H9 (cell line): Measurements from ENCODE around the gene SHISA7. TPM values are rescaled to one million over a fixed set of nuclear protein-coding genes. Genes with fewer than 3 reads are reported as not detected.
A peak's percentile ranks its signal among the peaks of the same experiment; 100 is the strongest.

Source experiments
- DNase-seq: peaks from one replicate; pipeline ENCODE4 v3.0.0-alpha.2; 2017
- H2AFZ ChIP-seq: one replicate; pipeline ENCODE4 v1.6.1; 2013; ENCODE audit warnings: mild to moderate bottlenecking, low read length, control low read depth, moderate library complexity
- H2AK5ac ChIP-seq: 2 replicates; pipeline ENCODE4 v1.6.1; 2013; ENCODE audit warnings: low read length, control low read depth, mixed read lengths; ENCODE audit not compliant: insufficient read length
- H2BK120ac ChIP-seq: one replicate; pipeline ENCODE4 v1.6.1; 2013; ENCODE audit warnings: low read depth, mild to moderate bottlenecking, low read length, control low read depth, inconsistent platforms; ENCODE audit not compliant: poor library complexity, severe bottlenecking
- H2BK12ac ChIP-seq: 2 replicates; pipeline ENCODE4 v1.6.1; 2013; ENCODE audit warnings: low read length, control low read depth, mixed read lengths, low read depth; ENCODE audit not compliant: insufficient read length
- H2BK15ac ChIP-seq: 2 replicates; pipeline ENCODE4 v1.6.1; 2013; ENCODE audit warnings: low read depth, low read length, control low read depth
- H2BK20ac ChIP-seq: one replicate; pipeline ENCODE4 v1.6.1; 2013; ENCODE audit warnings: low read depth, mild to moderate bottlenecking, low read length, control low read depth, inconsistent platforms; ENCODE audit not compliant: poor library complexity, severe bottlenecking
- H2BK5ac ChIP-seq: 2 replicates; pipeline ENCODE4 v1.6.1; 2013; ENCODE audit warnings: low read length, control low read depth, mixed read lengths; ENCODE audit not compliant: insufficient read length
- H3K14ac ChIP-seq: 2 replicates; pipeline ENCODE4 v1.6.1; 2013; ENCODE audit warnings: low read length, control low read depth; ENCODE audit not compliant: insufficient read depth
- H3K18ac ChIP-seq: 2 replicates; pipeline ENCODE4 v1.6.1; 2013; ENCODE audit warnings: low read depth, mild to moderate bottlenecking, mixed read lengths, low read length, control low read depth; ENCODE audit not compliant: insufficient read length
- H3K23ac ChIP-seq: 2 replicates; pipeline ENCODE4 v1.6.1; 2013; ENCODE audit warnings: low read length, control low read depth, mixed read lengths, low read depth; ENCODE audit not compliant: insufficient read length
- H3K23me2 ChIP-seq: 2 replicates; pipeline ENCODE4 v1.6.1; 2013; ENCODE audit warnings: low read depth, mild to moderate bottlenecking, mixed read lengths, low read length, control low read depth; ENCODE audit not compliant: insufficient read length, poor library complexity, severe bottlenecking
- H3K27ac ChIP-seq: 2 replicates; pipeline ENCODE4 v1.5.1; 2013; ENCODE audit warnings: low read length, control low read depth, mixed read lengths, low read depth; ENCODE audit not compliant: insufficient read length
- H3K27me3 ChIP-seq: 2 replicates; pipeline ENCODE4 v1.6.1; 2013; ENCODE audit warnings: low read length, control low read depth, inconsistent platforms; ENCODE audit not compliant: insufficient read depth
- H3K4ac ChIP-seq: 2 replicates; pipeline ENCODE4 v1.6.1; 2013; ENCODE audit warnings: low read depth, mild to moderate bottlenecking, control low read depth, inconsistent platforms, low read length, moderate library complexity
- H3K4me1 ChIP-seq: 2 replicates; pipeline ENCODE4 v1.6.1; 2013; ENCODE audit warnings: low read length, control low read depth, inconsistent platforms; ENCODE audit not compliant: insufficient read depth
- H3K4me2 ChIP-seq: 2 replicates; pipeline ENCODE4 v1.6.1; 2013; ENCODE audit warnings: low read length, control low read depth, mixed read lengths; ENCODE audit not compliant: insufficient read length, insufficient read depth
- H3K56ac ChIP-seq: 2 replicates; pipeline ENCODE4 v1.6.1; 2013; ENCODE audit warnings: low read depth, mild to moderate bottlenecking, mixed read lengths, low read length, control low read depth; ENCODE audit not compliant: insufficient read length
- H3K79me1 ChIP-seq: 2 replicates; pipeline ENCODE4 v1.6.1; 2013; ENCODE audit warnings: low read depth, mild to moderate bottlenecking, moderate library complexity, low read length, control low read depth, inconsistent platforms; ENCODE audit not compliant: insufficient read depth, poor library complexity, severe bottlenecking
- H3K79me2 ChIP-seq: 2 replicates; pipeline ENCODE4 v1.6.1; 2013; ENCODE audit warnings: low read length, control low read depth, inconsistent platforms; ENCODE audit not compliant: insufficient read depth
- H3K9ac ChIP-seq: 2 replicates; pipeline ENCODE4 v1.6.1; 2013; ENCODE audit warnings: low read length, control low read depth, mixed read lengths; ENCODE audit not compliant: insufficient read length; ENCODE audit errors: extremely low read depth
- H3K9me3 ChIP-seq: one replicate; pipeline ENCODE4 v1.6.1; 2013; ENCODE audit warnings: low read depth, low read length, inconsistent platforms; ENCODE audit not compliant: control insufficient read depth
- H3T11ph ChIP-seq: one replicate; pipeline ENCODE4 v1.6.1; 2013; ENCODE audit warnings: mild to moderate bottlenecking, low read length, control low read depth, inconsistent platforms
- H4K20me1 ChIP-seq: one replicate; pipeline ENCODE4 v1.6.1; 2013; ENCODE audit not compliant: control insufficient read depth, insufficient read length, insufficient read depth
- H4K5ac ChIP-seq: 2 replicates; pipeline ENCODE4 v1.6.1; 2013; ENCODE audit warnings: low read depth, mild to moderate bottlenecking, mixed read lengths, low read length, control low read depth; ENCODE audit not compliant: insufficient read length
- H4K8ac ChIP-seq: replicated peaks from 2 replicates; pipeline ENCODE4 v1.6.1; 2013; ENCODE audit warnings: low read length, control low read depth, mixed read lengths, low read depth; ENCODE audit not compliant: insufficient read length
- H4K91ac ChIP-seq: 2 replicates; pipeline ENCODE4 v1.6.1; 2013; ENCODE audit warnings: low read depth, mild to moderate bottlenecking, moderate library complexity, mixed read lengths, low read length, control low read depth; ENCODE audit not compliant: insufficient read length
- H3K27ac Mint-ChIP-seq, 3 experiments: 2 replicates in 2 of 3; 3 replicates in 1 of 3; pipeline ENCODE4 v1.8.0; 2020 to 2021; ENCODE audit warnings: mixed read lengths in 3 of 3, mild to moderate bottlenecking in 1 of 3, moderate library complexity in 1 of 3
- H3K27me3 Mint-ChIP-seq: 2 replicates; pipeline ENCODE4 v1.8.0; 2021; ENCODE audit warnings: low read depth, mild to moderate bottlenecking, moderate library complexity, mixed read lengths
- H3K36me3 Mint-ChIP-seq, 3 experiments: 2 replicates in 2 of 3; 3 replicates in 1 of 3; pipeline ENCODE4 v1.8.0; 2020 to 2021; ENCODE audit warnings: low read depth in 3 of 3, mixed read lengths in 3 of 3; ENCODE audit not compliant: insufficient read depth in 1 of 3
- H3K4me1 Mint-ChIP-seq, 2 experiments: 2 replicates each; pipeline ENCODE4 v1.8.0; 2020; ENCODE audit warnings: mixed read lengths in 2 of 2
- H3K4me3 Mint-ChIP-seq, 2 experiments: 2 replicates in 1 of 2; 3 replicates in 1 of 2; pipeline ENCODE4 v1.8.0; 2020 to 2021; ENCODE audit warnings: mild to moderate bottlenecking in 2 of 2, mixed read lengths in 2 of 2, moderate library complexity in 1 of 2
- H3K9me3 Mint-ChIP-seq, 2 experiments: 2 replicates in 1 of 2; 3 replicates in 1 of 2; pipeline ENCODE4 v1.8.0; 2020; ENCODE audit warnings: mild to moderate bottlenecking in 2 of 2, mixed read lengths in 2 of 2, moderate library complexity in 1 of 2
- CTCF ChIP-seq: fragments of 200-600 bp; sonication (generic); conservative IDR thresholded peaks from 3 replicates; pipeline ENCODE4 v1.8.0; 2021; ENCODE audit warnings: antibody characterized with exemption, mild to moderate bottlenecking
- WGBS: extraction: QIAGEN DNeasy Blood & Tissue Kit; methylation state at CpG from one replicate; pipeline ENCODE4 v1.1.7; 2013; ENCODE audit warnings: missing lambda C conversion rate, low lambda C conversion rate, mixed read lengths; ENCODE audit not compliant: insufficient read length; ENCODE audit errors: extremely low coverage; 5-methylcytosine and 5-hydroxymethylcytosine counted together
- total RNA-seq: library from RNA; stranded (reverse); gene quantifications from 2 replicates; pipeline ENCODE4 v1.2.1, GENCODE V29; 2021

The SHISA7 gene
- total RNA-seq, 1 experiment from 2014 or later = 0.31 TPM

- Mint-ChIP-seq H3K27ac (0 out of 7 replicates have a peak overlapping the region, but pooled peaks of 1 of the 3 experiments have one; percentile 6), H3K36me3 (peaks cover 0 to 11% (median 2%) of the 10 kb centered on the region in 3 experiments; a peak in 4 of 7 replicates), H3K4me1 (peaks cover 31 to 43% of the 10 kb centered on the region in 2 experiments), H3K27me3 (peaks cover 62% of the 10 kb centered on the region), H3K9me3 (peaks cover 0 to 3% of the 10 kb centered on the region in 2 experiments; a peak in 1 of 5 replicates), H3K4me3 (no peak overlapping the region; a peak in 1 of 5 replicates)
- Histone ChIP-seq H3K4ac (no peak overlapping the region), H3K27me3 (peaks cover 2% of the 10 kb centered on the region; the same call in 1 of the 2 replicates), H2BK12ac (no peak overlapping the region), H3K4me1 (no peaks in the 10 kb centered on the region; the same call in 1 of the 2 replicates), H3K79me1 (no peaks in the 10 kb centered on the region), H3K56ac (no peak overlapping the region), H3K23me2 (peaks cover 14% of the 10 kb centered on the region), H3K9ac (no peak overlapping the region), H4K8ac (no peak overlapping the region), H4K20me1 (no peaks in the 10 kb centered on the region), H3K18ac (no peak overlapping the region), H2BK5ac (no peak overlapping the region), H2AK5ac (no peak overlapping the region), H2BK20ac (no peak overlapping the region), H4K5ac (no peak overlapping the region), H3K9me3 (no peaks in the 10 kb centered on the region), H2AFZ (no peak overlapping the region), H3K4me2 (no peak overlapping the region), H4K91ac (no peak overlapping the region), H2BK120ac (no peak overlapping the region), H3K27ac (no peak overlapping the region), H3K23ac (no peak overlapping the region), H3K79me2 (no peaks in the 10 kb centered on the region), H2BK15ac (no peak overlapping the region), H3K14ac (no peak overlapping the region), H3T11ph (no peak overlapping the region)
- DNase-seq = no peak
- no peak for TF ChIP-seq CTCF
- WGBS = no CpG with 5 or more reads among the region's 11 CpGs
These were observed 63.9 kb downstream of the SHISA7 start for GRCh38 chr19:55379174-55379573.

Other genes starting within 250 kb of the SHISA7 start
- 0.24 and 0.33 TPM in 2 replicates for gene PTPRH, start 233.8 kb downstream of the SHISA7 start, total RNA-seq
- gene TMEM86B, start 214.5 kb downstream of the SHISA7 start, total RNA-seq = 3.6 and 4.5 TPM in 2 replicates
- gene PPP6R1, start 184.3 kb downstream of the SHISA7 start, total RNA-seq = 76.2 and 79.7 TPM in 2 replicates
- gene HSPBP1, start 163.2 kb downstream of the SHISA7 start, total RNA-seq = 47.4 and 50.7 TPM in 2 replicates
- gene BRSK1, start 159.3 kb downstream of the SHISA7 start, total RNA-seq = 43.5 and 47.0 TPM in 2 replicates
- gene TMEM150B, start 118.0 kb downstream of the SHISA7 start, total RNA-seq = 0.63 TPM in 1 of 2 replicates, not detected in the other
- 53.7 and 54.5 TPM in 2 replicates for gene KMT5C, start 103.4 kb downstream of the SHISA7 start, total RNA-seq
- 4.0 and 5.0 TPM in 2 replicates for gene COX6B2, start 88.6 kb downstream of the SHISA7 start, total RNA-seq
- gene GARIN5B, start 80.0 kb downstream of the SHISA7 start, total RNA-seq = 0.13 and 0.15 TPM in 2 replicates
- 3.8 and 3.9 TPM in 2 replicates for gene IL11, start 72.8 kb downstream of the SHISA7 start, total RNA-seq
- 1.5 and 1.6 TPM in 2 replicates for gene TMEM190, start 66.5 kb downstream of the SHISA7 start, total RNA-seq
- gene TMEM238, start 59.0 kb downstream of the SHISA7 start, total RNA-seq = 3.8 and 4.8 TPM in 2 replicates
- 2,076 and 2,130 TPM in 2 replicates for gene RPL28, start 57.4 kb downstream of the SHISA7 start, total RNA-seq
- 391 and 393 TPM in 2 replicates for gene UBE2S, start 35.5 kb downstream of the SHISA7 start, total RNA-seq
- 68.2 and 72.2 TPM in 2 replicates for gene ISOC2, start 18.3 kb upstream of the SHISA7 start, total RNA-seq
- gene C19orf85, start 21.5 kb upstream of the SHISA7 start, total RNA-seq = 1.2 and 2.1 TPM in 2 replicates
- 16.5 and 16.6 TPM in 2 replicates for gene ZNF628, start 33.3 kb upstream of the SHISA7 start, total RNA-seq
- 48.7 and 51.2 TPM in 2 replicates for gene NAT14, start 41.9 kb upstream of the SHISA7 start, total RNA-seq
- 2.5 and 3.2 TPM in 2 replicates for gene SSC5D, start 45.1 kb upstream of the SHISA7 start, total RNA-seq
- 2.5 and 2.8 TPM in 2 replicates for gene SBK2, start 93.8 kb upstream of the SHISA7 start, total RNA-seq
- gene SBK3, start 102.2 kb upstream of the SHISA7 start, total RNA-seq = 0.48 and 0.70 TPM in 2 replicates
- 19.9 and 21.5 TPM in 2 replicates for gene ZNF579, start 137.5 kb upstream of the SHISA7 start, total RNA-seq
- 21.5 and 25.2 TPM in 2 replicates for gene FIZ1, start 156.2 kb upstream of the SHISA7 start, total RNA-seq
- gene ZNF524, start 157.0 kb upstream of the SHISA7 start, total RNA-seq = 2.9 and 3.0 TPM in 2 replicates
- gene ZNF865, start 162.3 kb upstream of the SHISA7 start, total RNA-seq = 13.8 and 14.3 TPM in 2 replicates
- gene ZNF784, start 181.3 kb upstream of the SHISA7 start, total RNA-seq = 9.9 and 10.7 TPM in 2 replicates
- 22.4 and 22.8 TPM in 2 replicates for gene ZNF580, start 197.7 kb upstream of the SHISA7 start, total RNA-seq
- 65.1 and 68.0 TPM in 2 replicates for gene ZNF581, start 200.3 kb upstream of the SHISA7 start, total RNA-seq
- 19.9 and 20.0 TPM in 2 replicates for gene CCDC106, start 204.9 kb upstream of the SHISA7 start, total RNA-seq
- 321 and 342 TPM in 2 replicates for gene U2AF2, start 211.7 kb upstream of the SHISA7 start, total RNA-seq
- 158 and 159 TPM in 2 replicates for gene EPN1, start 231.9 kb upstream of the SHISA7 start, total RNA-seq